Mesodermal cell (in vitro differentiated cells): ENCODE measurements around the gene MARVELD3. TPM values are rescaled to one million over a fixed set of nuclear protein-coding genes. Genes with fewer than 3 reads are reported as not detected.
"Not testable (repeated sequence)": the region's sequence is repeated elsewhere in the genome, so short reads cannot be mapped to it uniquely, and the experiment has no call there.

ENCODE experiments used
- H3K27ac ChIP-seq: 2 replicates; pipeline ENCODE4 v1.7.0; 2013; ENCODE audit warnings: mild to moderate bottlenecking, low read depth, low read length, moderate library complexity; ENCODE audit not compliant: severe bottlenecking
- H3K36me3 ChIP-seq: 2 replicates; pipeline ENCODE4 v1.7.1; 2013; ENCODE audit warnings: mild to moderate bottlenecking, low read length, moderate library complexity; ENCODE audit not compliant: control insufficient read depth, insufficient read depth
- H3K4me1 ChIP-seq: one replicate; pipeline ENCODE4 v1.7.1; 2013; ENCODE audit warnings: mild to moderate bottlenecking, low read length; ENCODE audit not compliant: insufficient read depth, control insufficient read depth, poor library complexity, severe bottlenecking
- H3K4me3 ChIP-seq: 2 replicates; pipeline ENCODE4 v1.7.0; 2013; ENCODE audit warnings: low read length, control low read depth, mild to moderate bottlenecking; ENCODE audit not compliant: insufficient read depth, poor library complexity, severe bottlenecking; ENCODE audit errors: extremely low read depth
- H3K9me3 ChIP-seq: 2 replicates; pipeline ENCODE4 v1.7.1; 2013; ENCODE audit warnings: mild to moderate bottlenecking, low read length, moderate library complexity; ENCODE audit not compliant: control insufficient read depth
- WGBS, 2 experiments: methylation state at CpG; one replicate each; pipeline ENCODE4 v1.1.5; 2013; ENCODE audit warnings: missing lambda C conversion rate in 2 of 2; ENCODE audit not compliant: insufficient coverage in 2 of 2; 5-methylcytosine and 5-hydroxymethylcytosine counted together
- polyA plus RNA-seq, 2 experiments: library from polyadenylated mRNA; stranded (reverse); fragments of 50-300 nt; gene quantifications; one replicate each; pipeline ENCODE4 v1.2.3, GENCODE V29; 2013

The MARVELD3 gene
- 0.22 TPM for polyA plus RNA-seq (2013, experiment 1 of 2)
- 0.20 TPM for polyA plus RNA-seq (2013, experiment 2 of 2)

GRCh38 chr16:71626018-71626857 is at the start of gene MARVELD3:
TSS of gene MARVELD3 (plus strand) at chr16:71626184. CDS start at chr16:71626230, 46 bp downstream.
- H3K9me3 ChIP-seq = no peaks in the 10 kb centered on the region
- H3K27ac ChIP-seq = no peak within 1 kb of the TSS
- H3K4me3 ChIP-seq = peak within 1 kb of the TSS; percentile 39
- H3K36me3 ChIP-seq = no peaks in the 10 kb centered on the region
- 1% methylated on average over 71 to 84 of the region's 98 CpGs for WGBS, 2 experiments
- peaks cover 4% of the 10 kb centered on the region for H3K4me1 ChIP-seq

GRCh38 chr16:71576971-71577370 is 49.0 kb upstream of the MARVELD3 start, which contains the start of gene TAT:
TSS of gene TAT (minus strand) at chr16:71577092. CDS start at chr16:71576415, 677 bp downstream.
- 46 to 58% methylated on average over 2 to 3 of the region's 3 CpGs for WGBS, 2 experiments
- no peaks in the 10 kb centered on the region for H3K9me3 ChIP-seq
- H3K4me1 ChIP-seq = no peaks in the 10 kb centered on the region
- no peak within 1 kb of the TSS for H3K27ac ChIP-seq
- no peaks in the 10 kb centered on the region for H3K36me3 ChIP-seq
- no peak within 1 kb of the TSS for H3K4me3 ChIP-seq

DNA sequence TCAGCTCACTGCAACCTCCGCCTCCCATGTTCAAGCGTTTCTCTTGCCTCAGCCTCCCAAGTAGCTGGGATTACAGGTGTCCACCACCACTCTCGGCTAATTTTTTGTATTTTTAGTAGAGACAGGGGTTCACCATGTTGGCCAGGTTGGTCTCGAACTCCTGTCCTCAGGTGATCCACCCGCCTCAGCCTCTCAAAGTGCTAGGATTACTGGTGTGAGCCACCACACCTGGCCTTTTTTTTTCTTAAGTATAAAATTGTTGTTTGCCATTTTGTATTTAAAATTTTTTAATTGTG is 43.5 kb upstream of the MARVELD3 start:
- H3K27ac ChIP-seq, H3K4me3 ChIP-seq, H3K9me3 ChIP-seq, H3K36me3 ChIP-seq, H3K4me1 ChIP-seq: not testable (repeated sequence)
- WGBS, 2 experiments = 92 to 95% methylated on average over 2 to 5 of the region's 5 CpGs

DNA sequence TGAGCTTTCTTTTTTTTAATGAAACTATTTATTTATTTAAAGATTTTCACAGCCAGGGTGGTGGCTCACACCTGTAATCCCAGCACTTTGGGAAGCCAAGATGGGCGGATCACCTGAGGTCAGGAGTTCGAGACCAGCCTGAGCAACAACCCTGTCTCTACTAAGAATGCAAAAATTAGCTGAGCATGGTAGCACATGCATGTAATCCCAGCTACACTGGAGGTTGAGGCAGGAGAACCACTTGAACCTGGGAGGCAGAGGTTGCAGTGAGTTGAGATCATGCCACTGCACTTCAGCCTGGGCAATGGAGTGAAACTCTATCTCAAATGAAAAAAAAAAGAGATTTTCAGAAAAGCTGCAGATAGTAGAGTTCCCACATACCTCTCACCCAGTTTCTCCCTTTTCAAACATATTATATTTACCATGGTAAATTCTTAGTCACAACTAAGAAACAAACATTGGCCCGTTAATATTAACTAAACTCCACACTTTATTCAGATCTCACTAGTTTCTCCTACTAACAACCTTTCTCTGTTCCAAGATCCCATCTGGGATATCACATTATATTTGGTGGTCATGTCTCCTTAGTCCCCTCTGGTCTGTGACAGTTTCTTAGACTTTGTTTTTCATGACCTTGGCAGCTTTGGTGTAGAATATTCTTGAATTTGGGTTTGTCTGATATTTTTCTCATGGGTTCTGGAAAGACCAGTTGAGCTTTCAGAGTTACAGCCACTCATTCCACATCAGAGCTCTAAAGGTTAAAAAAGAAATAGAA is 41.3 kb upstream of the MARVELD3 start:
- H3K9me3 ChIP-seq = no peaks in the 10 kb centered on the region
- no peaks in the 10 kb centered on the region for H3K4me1 ChIP-seq
- 50 to 82% methylated on average over 2 to 3 of the region's 3 CpGs for WGBS, 2 experiments
- H3K27ac ChIP-seq = no peak overlapping the region
- H3K4me3 ChIP-seq = no peak overlapping the region
- no peaks in the 10 kb centered on the region for H3K36me3 ChIP-seq

GRCh38 chr16:71585318-71585703 is 40.7 kb upstream of the MARVELD3 start:
- H3K27ac ChIP-seq = no peak overlapping the region
- H3K4me1 ChIP-seq = no peaks in the 10 kb centered on the region
- H3K4me3 ChIP-seq = no peak overlapping the region
- no peaks in the 10 kb centered on the region for H3K36me3 ChIP-seq
- 65 to 72% methylated on average over 3 of the region's 4 CpGs for WGBS, 2 experiments
- no peaks in the 10 kb centered on the region for H3K9me3 ChIP-seq

- 98% methylated on average over 6 to 15 of the region's 30 CpGs for WGBS, 2 experiments
- not testable (repeated sequence) for H3K36me3 ChIP-seq, H3K4me3 ChIP-seq, H3K27ac ChIP-seq, H3K9me3 ChIP-seq, H3K4me1 ChIP-seq
Measured at GRCh38 chr16:71589334-71589733, 36.6 kb upstream of the MARVELD3 start.

DNA sequence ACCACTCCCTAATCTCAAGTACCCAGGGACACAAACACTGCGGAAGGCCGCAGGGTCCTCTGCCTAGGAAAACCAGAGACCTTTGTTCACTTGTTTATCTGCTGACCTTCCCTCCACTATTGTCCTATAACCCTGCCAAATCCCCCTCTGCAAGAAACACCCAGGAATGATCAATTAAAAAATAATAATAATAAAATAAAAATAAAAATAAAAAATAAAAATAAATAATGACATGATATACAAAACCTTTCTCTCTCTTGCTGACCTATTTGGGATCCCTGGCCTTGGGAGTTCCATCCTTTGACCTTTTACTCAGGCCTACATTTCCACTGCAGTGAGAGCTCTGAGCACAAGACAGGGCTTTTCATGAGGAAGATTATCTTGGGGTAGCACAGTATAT is 35.9 kb upstream of the MARVELD3 start:
- no CpG with 5 or more reads among the region's 2 CpGs for WGBS, 2 experiments
- H3K4me3 ChIP-seq, H3K36me3 ChIP-seq, H3K27ac ChIP-seq, H3K9me3 ChIP-seq, H3K4me1 ChIP-seq: not testable (repeated sequence)

DNA sequence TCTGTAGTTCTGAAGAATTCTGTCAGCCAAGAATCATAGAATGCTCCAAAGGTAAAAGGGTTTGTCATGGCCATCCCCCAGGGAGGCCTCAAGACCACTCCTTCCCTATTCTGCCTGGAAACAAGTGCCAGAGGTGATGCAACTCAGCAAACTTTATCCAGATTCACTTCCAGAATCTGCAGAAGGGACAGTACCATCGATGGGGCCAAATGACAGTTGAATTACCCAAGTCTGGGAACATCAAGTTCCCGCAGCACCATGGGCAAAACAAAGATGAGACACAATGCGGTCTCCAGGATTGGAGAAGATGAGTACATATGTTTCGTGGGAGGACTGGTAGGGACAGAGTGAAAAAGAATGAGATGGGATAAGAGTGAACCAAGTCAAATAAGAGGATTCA is 35.4 kb upstream of the MARVELD3 start:
- Histone ChIP-seq H3K27ac (no peak overlapping the region), H3K4me1 (no peaks in the 10 kb centered on the region), H3K9me3 (no peaks in the 10 kb centered on the region), H3K4me3 (no peak overlapping the region), H3K36me3 (no peaks in the 10 kb centered on the region)
- 81 to 87% methylated on average over 4 of the region's 4 CpGs for WGBS, 2 experiments

- Histone ChIP-seq H3K27ac (no peak overlapping the region), H3K36me3 (no peaks in the 10 kb centered on the region), H3K4me1 (no peaks in the 10 kb centered on the region), H3K9me3 (no peaks in the 10 kb centered on the region), H3K4me3 (no peak overlapping the region)
- 80% methylated on average over 1 to 2 of the region's 3 CpGs for WGBS, 2 experiments
Measured at GRCh38 chr16:71591917-71592316, 34.1 kb upstream of the MARVELD3 start.

GRCh38 chr16:71593048-71593999 is 32.7 kb upstream of the MARVELD3 start:
- H3K27ac ChIP-seq = no peak overlapping the region
- H3K4me1 ChIP-seq = no peaks in the 10 kb centered on the region
- no peaks in the 10 kb centered on the region for H3K36me3 ChIP-seq
- WGBS, 2 experiments = 88 to 91% methylated on average over 2 to 3 of the region's 3 CpGs
- H3K4me3 ChIP-seq = no peak overlapping the region
- no peaks in the 10 kb centered on the region for H3K9me3 ChIP-seq
